K562 (cell line): ENCODE results near the gene UBFD1. TPM values are rescaled to one million over a fixed set of nuclear protein-coding genes. Genes with fewer than 3 reads are reported as not detected.

Source experiments
- ATAC-seq: fragments of 200-7000 bp; cut with Tn5 transposase; 3 replicates; pipeline ENCODE4 v1.9.1; 2020; ENCODE audit warnings: moderate library complexity
- BruUV-seq: library from RNA; stranded (reverse); fragments of 400-500 nt; replicated peaks from 2 replicates; lab custom pipeline; 2021; lab: Mats Ljungman, UMichigan
- CTCF ChIA-PET: fragments of 300-600 bp; formaldehyde crosslinking; extraction: SDS; loops from one replicate; lab custom pipeline; 2021; ENCODE audit warnings: low intra/inter-chr PET ratio; lab: Yijun Ruan, JAX
- POLR2A ChIA-PET: fragments of 300-600, 350-650 bp; sonication (Branson Sonifier 250); formaldehyde crosslinking; extraction: SDS; loops from one replicate; lab custom pipeline; 2021; ENCODE audit warnings: antibody characterized with exemption, inconsistent platforms; lab: Yijun Ruan, JAX
- DNase-seq, 4 experiments: peaks; one replicate each; pipeline versions ENCODE4 v3.0.0 to v3.0.0-alpha.2; 2011 to 2018; ENCODE audit warnings: low spot score in 3 of 4, mixed read lengths in 3 of 4; ENCODE audit errors: extremely low read depth in 1 of 4
- FAIRE-seq: peaks from 2 replicates; lab custom pipeline; 2011; peaks lifted over from hg19 to GRCh38; lab: Jason Lieb, UNC
- H2AFZ ChIP-seq: 2 replicates; pipeline ENCODE4 v1.6.0; 2011; ENCODE audit warnings: low read depth, low read length, control low read depth, inconsistent platforms
- H3K27ac ChIP-seq: fragments of 200-600 bp; 3 replicates; pipeline ENCODE4 v1.8.0; 2011; ENCODE audit warnings: low read depth, mild to moderate bottlenecking, control low read depth, inconsistent platforms, low read length, moderate library complexity, mixed read lengths; ENCODE audit errors: extremely low read depth
- H3K27me3 ChIP-seq, 2 experiments: fragments of 300-600 bp in 1 of 2; 2 replicates in 1 of 2; 3 replicates in 1 of 2; pipeline versions ENCODE4 v1.6.0 to v1.8.0; 2011; ENCODE audit warnings: inconsistent platforms in 2 of 2, low read length in 2 of 2, mild to moderate bottlenecking in 1 of 2, mixed read lengths in 1 of 2, moderate library complexity in 1 of 2; ENCODE audit not compliant: control insufficient read depth in 2 of 2, insufficient read depth in 2 of 2
- H3K36me3 ChIP-seq: fragments of 300-600 bp; 3 replicates; pipeline ENCODE4 v1.8.0; 2011; ENCODE audit warnings: mild to moderate bottlenecking, low read length, inconsistent platforms; ENCODE audit not compliant: control insufficient read depth, insufficient read depth
- H3K4me1 ChIP-seq, 2 experiments: fragments of 200-600 bp in 1 of 2; replicated peaks in 1 of 2; 2 replicates in 1 of 2; 3 replicates in 1 of 2; pipeline versions ENCODE4 v1.5.1 to v1.8.0; 2011; ENCODE audit warnings: inconsistent platforms in 2 of 2, low read length in 2 of 2, mild to moderate bottlenecking in 1 of 2, mixed read lengths in 1 of 2, moderate library complexity in 1 of 2; ENCODE audit not compliant: control insufficient read depth in 2 of 2, insufficient read depth in 2 of 2
- H3K4me2 ChIP-seq: 2 replicates; pipeline ENCODE4 v1.6.1; 2011; ENCODE audit warnings: low read length, control low read depth, inconsistent platforms, mixed read lengths; ENCODE audit not compliant: insufficient read depth
- H3K4me3 ChIP-seq: fragments of 200-600 bp; sonication (generic), shearing (Covaris generic); 2 replicates; pipeline ENCODE4 v1.5.1; 2016; ENCODE audit warnings: control low read depth, inconsistent platforms
- H3K79me2 ChIP-seq: fragments of 200-600 bp; 3 replicates; pipeline ENCODE4 v1.8.0; 2011; ENCODE audit warnings: low read length, inconsistent platforms; ENCODE audit not compliant: control insufficient read depth, insufficient read depth
- H3K9ac ChIP-seq, 2 experiments: 2 replicates each; pipeline versions ENCODE4 v1.6.0 to v1.6.1; 2011; ENCODE audit warnings: low read depth in 2 of 2, low read length in 2 of 2, control low read depth in 1 of 2, inconsistent platforms in 1 of 2, mild to moderate bottlenecking in 1 of 2, mixed read lengths in 1 of 2; ENCODE audit not compliant: insufficient read depth in 1 of 2
- H3K9me1 ChIP-seq: one replicate; pipeline ENCODE4 v1.6.0; 2011; ENCODE audit warnings: inconsistent platforms, mild to moderate bottlenecking, low read length, moderate library complexity; ENCODE audit not compliant: control insufficient read depth, insufficient read depth
- H3K9me3 ChIP-seq: replicated peaks from 2 replicates; pipeline ENCODE4 v1.5.1; 2011; ENCODE audit warnings: low read depth, low read length, inconsistent platforms; ENCODE audit not compliant: control insufficient read depth, insufficient read depth
- H4K20me1 ChIP-seq: replicated peaks from 2 replicates; pipeline ENCODE4 v1.6.1; 2011; ENCODE audit warnings: low read length, inconsistent platforms, mixed read lengths; ENCODE audit not compliant: control insufficient read depth, insufficient read depth
- ATF3 ChIP-seq, 2 experiments: fragments of 450-650 bp in 1 of 2; sonication (generic) in 1 of 2; formaldehyde crosslinking in 1 of 2; IDR thresholded peaks in 1 of 2; conservative IDR thresholded peaks in 1 of 2; 2 replicates each; pipeline versions ENCODE4 v1.6.1 to v1.8.1; 2016 to 2023; ENCODE audit warnings: mild to moderate bottlenecking in 2 of 2, moderate library complexity in 2 of 2, inconsistent platforms in 1 of 2, missing genetic modification reagents in 1 of 2
- CREB1 ChIP-seq, 2 experiments: sonication (generic) in 1 of 2; formaldehyde crosslinking in 1 of 2; IDR thresholded peaks; 2 replicates each; pipeline versions ENCODE4 v1.6.1 to v1.8.0; 2012 to 2022; ENCODE audit warnings: inconsistent platforms in 1 of 2, mild to moderate bottlenecking in 1 of 2, missing genetic modification reagents in 1 of 2, moderate library complexity in 1 of 2
- NCOR1 ChIP-seq: fragments of 450-650 bp; IDR thresholded peaks from 2 replicates; pipeline ENCODE4 v1.6.1; 2016; ENCODE audit warnings: mild to moderate bottlenecking, moderate library complexity
- NFXL1 ChIP-seq: fragments of 450-650 bp; formaldehyde crosslinking; IDR thresholded peaks from 2 replicates; pipeline ENCODE4 v1.4.0; 2021; ENCODE audit warnings: mild to moderate bottlenecking
- PHTF2 ChIP-seq: fragments of 250-450 bp; sonication (Bioruptor Pico); IDR thresholded peaks from 2 replicates; pipeline ENCODE4 v1.5.0; 2021; ENCODE audit warnings: mild to moderate bottlenecking
- POLR2A ChIP-seq: fragments of 450-650 bp; conservative IDR thresholded peaks from 2 replicates; pipeline ENCODE4 v1.6.1; 2016
- ZC3H11A ChIP-seq: IDR thresholded peaks from 2 replicates; pipeline ENCODE4 v1.6.1; 2012; ENCODE audit warnings: low read depth, low read length, improper control_type of control experiment
- ZMIZ1 ChIP-seq, 2 experiments: fragments of 150-350 bp in 1 of 2; IDR thresholded peaks; 2 replicates each; pipeline ENCODE4 v1.6.1; 2012 to 2016; ENCODE audit warnings: low read depth in 2 of 2, low read length in 2 of 2, mild to moderate bottlenecking in 1 of 2, moderate library complexity in 1 of 2
- ZNF583 ChIP-seq: fragments of 250-450 bp; sonication (Bioruptor Pico); IDR thresholded peaks from 2 replicates; pipeline ENCODE4 v1.4.0; 2020
- ZSCAN29 ChIP-seq: fragments of 450-650 bp; IDR thresholded peaks from 2 replicates; pipeline ENCODE4 v1.6.1; 2017
- WGBS: fragments of 100-300 bp; shearing (Covaris generic); methylation state at CpG from one replicate; pipeline ENCODE4 v1.1.6; 2016; ENCODE audit warnings: low coverage, mixed read lengths; ENCODE audit not compliant: insufficient coverage; ENCODE audit errors: missing lambda C conversion rate; 5-methylcytosine and 5-hydroxymethylcytosine counted together
- in situ Hi-C: fragments of 300-500 bp; cut with MboI; formaldehyde crosslinking; loops from 4 replicates; pipeline ENCODE4 v1.15.0; 2018; ENCODE audit warnings: inconsistent platforms, mixed read lengths
- intact Hi-C: fragments of 100-400 bp; cut with micrococcal nuclease; formaldehyde crosslinking; loops from 2 replicates; pipeline ENCODE4 v1.14.2; 2022
- polyA plus RNA-seq, 8 experiments: library from polyadenylated mRNA; depleted of rRNA in 4 of 8; stranded (reverse) in 5 of 8; unstranded in 3 of 8; fragments of >200 nt; fragmentation: Nextera tagmentation in 2 of 8; fragmentation: Illumina TruSeq in 1 of 8; extraction: Ambion mirVana in 2 of 8; extraction: Trizol in 1 of 8; gene quantifications; 2 replicates each; pipeline versions ENCODE4 v1.2.1 to v1.2.3, GENCODE V29; 2011 to 2014; ENCODE audit warnings: inconsistent platforms in 1 of 8, missing spikeins in 1 of 8
- total RNA-seq, 7 experiments: library from RNA; depleted of rRNA in 6 of 7; stranded (reverse); fragments of >200 nt in 6 of 7; fragmentation: Illumina TruSeq in 2 of 7; extraction: Trizol in 2 of 7; gene quantifications; 2 replicates each; pipeline versions ENCODE4 v1.2.1 to v1.2.3, GENCODE V29; 2011 to 2021; ENCODE audit warnings: low replicate concordance in 1 of 7

The UBFD1 gene
- total and polyA plus RNA-seq, 9 of the 15 experiments (the other 6 are each of a cell fraction or from before 2014, with no cell fraction given), result 10.7 to 66.2 (median 34.0) TPM

- Histone ChIP-seq H3K9ac (no peak overlapping the region), H3K4me2 (no peak overlapping the region), H4K20me1 (peaks cover 4% of the 10 kb centered on the region; the same call in 1 of the 2 replicates), H3K79me2 (peaks cover 26% of the 10 kb centered on the region), H3K9me3 (no peaks in the 10 kb centered on the region), H3K36me3 (peaks cover 83% of the 10 kb centered on the region), H3K9me1 (no peaks in the 10 kb centered on the region), H3K27ac (no peak overlapping the region), H3K4me3 (no peak overlapping the region), H3K27me3 (no peaks in the 10 kb centered on the region), H2AFZ (no peak overlapping the region), H3K4me1 (no peaks in the 10 kb centered on the region; a peak in 1 of 5 replicates)
- FAIRE-seq (no peak), ATAC-seq (no peak), DNase-seq (no peak)
- in situ Hi-C loops (no loop called here), intact Hi-C loops (no loop called here)
- POLR2A ChIA-PET, result interaction anchor here (1.3 to 2.0 kb wide), 2 partner anchors 9 to 14 kb away, joined by 4 to 11 read pairs; no protein-coding TSS in a partner anchor
- BruUV-seq, result no TSS peak
- CTCF ChIA-PET, result no interaction called here
- TF ChIP-seq POLR2A (0 out of 2 replicates have a peak, but pooled peaks have one; percentile 27), CREB1 (IDR thresholded peaks at IDR 0.05) (no peak), CREB1 (CRISPR knock-in tag; IDR thresholded peaks at IDR 0.05) (no peak)
- 87% methylated on average over 13 of the region's 14 CpGs for WGBS
Measured at GRCh38 chr16:23584186-23585076, 26.9 kb downstream of the UBFD1 start.

GRCh38 chr16:23587726-23588125, 30.2 kb downstream of the UBFD1 start:
- Histone ChIP-seq H3K36me3 (peaks cover 87% of the 10 kb centered on the region), H3K4me1 (no peaks in the 10 kb centered on the region; a peak in 1 of 5 replicates), H3K79me2 (peaks cover 59% of the 10 kb centered on the region), H3K9me1 (no peaks in the 10 kb centered on the region), H3K9me3 (no peaks in the 10 kb centered on the region), H3K4me3 (no peak overlapping the region), H4K20me1 (peaks cover 4% of the 10 kb centered on the region), H2AFZ (no peak overlapping the region), H3K27me3 (no peaks in the 10 kb centered on the region), H3K9ac (no peak overlapping the region; a peak in 1 of 4 replicates), H3K27ac (no peak overlapping the region), H3K4me2 (no peak overlapping the region)
- ATAC-seq (no peak), FAIRE-seq (no peak), DNase-seq (no peak)
- in situ Hi-C loops, result no loop called here
- ChIA-PET POLR2A (interaction anchor here (0.6 kb wide), 1 partner anchor 553 kb away, joined by 3 read pairs; no protein-coding TSS in a partner anchor), CTCF (no interaction called here)
- intact Hi-C loops, result no loop called here
- BruUV-seq, result no TSS peak
- WGBS, result 85% methylated on average over 3 of the region's 5 CpGs
- TF ChIP-seq ZSCAN29 (no peak), PHTF2 (no peak), ZNF583 (no peak), NFXL1 (no peak), ATF3 (IDR thresholded peaks at IDR 0.05) (no peak), ATF3 (CRISPR knock-in tag; conservative IDR thresholded peaks at IDR 0.05) (no peak), ZC3H11A (no peak), ZMIZ1 (IDR thresholded peaks at IDR 0.05; ENCODE audit: low read depth in 2 of 2, low read length in 2 of 2) (no peak), NCOR1 (no peak)
